Astrocyte of the cerebellum (primary cell): ENCODE data around the gene SPSB4.
"Not testable (repeated sequence)": the region's sequence is repeated elsewhere in the genome, so short reads cannot be mapped to it uniquely, and the experiment has no call there.

ENCODE experiments used
- DNase-seq: peaks from one replicate; pipeline ENCODE4 v3.0.0-alpha.2; 2011; ENCODE audit warnings: low read depth
- H3K4me3 ChIP-seq: 2 replicates; pipeline ENCODE4 v1.5.1; 2011; ENCODE audit warnings: mild to moderate bottlenecking, low read depth, low read length, moderate library complexity
- in situ Hi-C: cut with HindIII; loops from 2 replicates; pipeline ENCODE4 v1.10.0; 2017; ENCODE audit warnings: low sequenced_read_pairs
- TF ChIP-seq, protein P1 (sequence below): IDR thresholded peaks from 2 replicates; pipeline ENCODE4 v1.5.1; 2012; ENCODE audit warnings: low read length, low read depth, moderate library complexity, mild to moderate bottlenecking; ENCODE audit errors: missing control alignments

The SPSB4 gene

DNA sequence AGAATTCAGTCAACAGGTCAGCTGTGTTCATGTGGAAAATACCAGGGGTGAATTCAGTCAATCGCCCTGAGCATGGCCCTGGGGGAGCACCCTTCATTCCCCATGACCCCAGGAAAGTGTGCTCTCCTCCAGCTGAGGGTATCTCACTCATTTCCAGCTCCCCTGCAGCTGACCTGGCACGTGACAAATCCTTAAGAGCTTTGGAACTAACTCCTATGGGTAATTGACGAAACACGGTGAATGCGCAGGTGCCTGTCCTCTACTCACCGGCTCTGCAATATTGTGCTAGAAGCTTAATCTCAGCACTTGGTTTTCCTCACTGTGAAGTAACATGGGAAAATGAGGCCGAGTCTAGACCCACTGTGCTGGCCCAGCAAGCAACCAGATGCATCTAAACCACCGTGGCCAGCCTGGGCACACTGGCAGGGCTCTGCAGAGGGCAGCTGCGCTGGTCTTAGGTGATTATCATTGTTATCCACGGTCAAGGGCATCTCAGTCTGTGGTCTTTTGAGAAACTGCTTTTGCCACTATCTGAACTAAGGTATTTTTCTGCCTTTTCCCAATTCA is 63.1 kb downstream of the SPSB4 start:
- DNase-seq: no peak
- TF ChIP-seq, protein P1, sequence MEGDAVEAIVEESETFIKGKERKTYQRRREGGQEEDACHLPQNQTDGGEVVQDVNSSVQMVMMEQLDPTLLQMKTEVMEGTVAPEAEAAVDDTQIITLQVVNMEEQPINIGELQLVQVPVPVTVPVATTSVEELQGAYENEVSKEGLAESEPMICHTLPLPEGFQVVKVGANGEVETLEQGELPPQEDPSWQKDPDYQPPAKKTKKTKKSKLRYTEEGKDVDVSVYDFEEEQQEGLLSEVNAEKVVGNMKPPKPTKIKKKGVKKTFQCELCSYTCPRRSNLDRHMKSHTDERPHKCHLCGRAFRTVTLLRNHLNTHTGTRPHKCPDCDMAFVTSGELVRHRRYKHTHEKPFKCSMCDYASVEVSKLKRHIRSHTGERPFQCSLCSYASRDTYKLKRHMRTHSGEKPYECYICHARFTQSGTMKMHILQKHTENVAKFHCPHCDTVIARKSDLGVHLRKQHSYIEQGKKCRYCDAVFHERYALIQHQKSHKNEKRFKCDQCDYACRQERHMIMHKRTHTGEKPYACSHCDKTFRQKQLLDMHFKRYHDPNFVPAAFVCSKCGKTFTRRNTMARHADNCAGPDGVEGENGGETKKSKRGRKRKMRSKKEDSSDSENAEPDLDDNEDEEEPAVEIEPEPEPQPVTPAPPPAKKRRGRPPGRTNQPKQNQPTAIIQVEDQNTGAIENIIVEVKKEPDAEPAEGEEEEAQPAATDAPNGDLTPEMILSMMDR: no peak
- in situ Hi-C loops: no loop called here
- H3K4me3 ChIP-seq: no peak overlapping the region

DNA sequence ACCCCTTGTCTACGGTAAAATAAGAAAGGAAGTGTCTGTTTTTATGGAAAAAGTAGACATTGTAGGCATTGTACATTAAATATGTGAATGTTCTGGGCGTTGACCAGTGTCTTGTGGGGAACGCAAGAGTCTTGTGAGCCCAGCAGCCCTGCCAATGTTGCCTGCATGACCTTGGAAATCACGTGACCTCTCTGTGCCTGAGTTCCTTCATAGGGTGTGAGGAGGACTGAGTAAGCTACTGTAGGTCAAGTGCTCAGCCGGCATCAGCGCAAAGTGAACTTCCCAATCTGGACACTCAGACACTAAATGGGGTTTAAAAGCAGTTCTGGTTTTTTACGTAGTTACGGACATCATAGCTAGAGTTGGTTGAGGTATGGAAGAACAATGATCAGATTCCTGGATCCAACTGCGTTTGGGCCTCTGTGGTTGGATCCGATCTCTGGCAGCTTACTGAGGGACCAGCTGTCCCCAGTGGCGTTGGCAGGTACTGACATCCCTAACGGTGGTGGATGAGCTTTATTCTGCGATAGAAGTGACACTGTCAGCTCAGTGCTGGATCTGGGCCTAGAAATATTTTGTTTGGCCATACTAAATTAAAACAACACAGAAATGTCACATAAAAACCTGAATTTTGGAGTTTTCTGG is 63.8 kb downstream of the SPSB4 start:
- in situ Hi-C loops: no loop called here
- TF ChIP-seq, protein P1: peak; percentile 44
- no peak for DNase-seq
- H3K4me3 ChIP-seq: no peak overlapping the region

DNA sequence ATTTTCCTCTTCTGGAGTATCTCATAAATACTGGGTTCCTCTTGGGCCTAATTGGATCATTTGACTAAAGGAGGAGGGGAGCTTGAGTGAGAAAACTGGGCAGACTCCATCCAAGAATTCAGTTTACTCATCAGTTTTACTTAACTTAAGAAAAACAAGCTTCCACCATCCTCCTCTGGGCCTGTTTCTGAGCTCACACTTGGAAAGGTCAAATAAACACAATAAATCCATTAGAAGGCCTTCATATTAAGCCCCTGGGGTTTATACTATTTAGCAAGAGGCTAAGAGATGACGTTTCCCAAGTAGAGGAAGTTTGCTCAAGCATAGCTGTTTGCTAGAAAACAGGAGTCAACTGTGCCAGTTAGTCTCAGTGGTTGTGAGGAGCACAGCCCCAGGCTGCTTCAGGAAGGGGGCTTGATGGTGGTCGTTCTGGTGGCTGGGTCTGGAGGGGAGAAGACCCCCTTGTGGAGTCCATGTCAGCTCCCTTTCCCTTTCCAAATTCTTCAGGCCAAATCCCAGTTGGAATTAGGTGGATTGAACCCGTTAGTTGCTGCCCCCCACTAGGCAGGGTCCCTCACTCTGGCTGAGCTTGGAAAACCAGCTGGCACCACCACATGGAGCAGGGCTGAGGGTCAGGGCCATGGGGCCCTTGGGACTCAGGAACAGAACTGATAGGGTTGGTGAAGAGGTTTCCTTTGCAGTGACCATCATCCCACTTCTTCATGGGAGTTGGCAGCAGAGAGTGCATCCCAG is 64.8 kb downstream of the SPSB4 start:
- TF ChIP-seq, protein P1: no peak
- DNase-seq: no peak

DNA sequence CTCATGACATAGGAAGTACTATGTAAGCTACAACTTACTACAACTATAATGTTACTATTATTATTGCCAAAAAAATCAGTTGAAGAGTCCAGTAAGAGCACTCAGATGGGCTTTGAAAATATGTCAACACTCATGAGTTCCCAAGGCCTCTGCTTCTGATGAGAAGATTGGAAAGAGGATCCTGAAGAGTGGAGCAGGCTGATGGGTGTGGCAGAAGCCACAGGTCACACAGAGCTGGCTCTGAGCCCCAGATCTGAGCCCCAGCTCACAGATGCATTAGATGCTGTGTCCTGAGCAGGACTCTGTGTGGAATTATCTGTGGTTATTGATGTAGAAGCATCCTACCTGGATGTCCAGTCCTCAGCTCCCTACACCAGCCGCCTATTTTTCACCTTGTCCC is 65.6 kb downstream of the SPSB4 start:
- TF ChIP-seq, protein P1: no peak
- DNase-seq: no peak
- in situ Hi-C loops: no loop called here
- H3K4me3 ChIP-seq: no peak overlapping the region

More for the DNA sequence above, 64.8 kb downstream of the SPSB4 start:
- H3K4me3 ChIP-seq: no peak overlapping the region
- in situ Hi-C loops: no loop called here

DNA sequence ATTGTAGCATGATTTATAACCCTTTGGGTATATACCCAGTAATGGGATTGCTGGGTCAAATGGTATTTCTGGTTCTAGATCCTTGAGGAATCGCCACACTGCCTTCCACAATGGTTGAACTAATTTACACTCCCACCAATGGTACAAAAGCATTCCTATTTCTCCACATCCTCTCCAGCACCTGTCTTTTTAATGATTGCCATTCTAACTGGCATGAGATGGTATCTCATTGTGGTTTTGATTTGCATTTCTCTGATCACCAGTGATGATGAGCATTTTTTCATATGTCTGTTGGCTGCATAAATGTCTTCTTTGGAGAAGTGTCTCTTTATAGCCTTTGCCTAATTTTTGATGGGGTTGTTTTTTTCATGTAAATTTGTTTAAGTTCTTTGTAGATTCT is 66.8 kb downstream of the SPSB4 start:
- DNase-seq, H3K4me3 ChIP-seq, in situ Hi-C loops: not testable (repeated sequence)

DNA sequence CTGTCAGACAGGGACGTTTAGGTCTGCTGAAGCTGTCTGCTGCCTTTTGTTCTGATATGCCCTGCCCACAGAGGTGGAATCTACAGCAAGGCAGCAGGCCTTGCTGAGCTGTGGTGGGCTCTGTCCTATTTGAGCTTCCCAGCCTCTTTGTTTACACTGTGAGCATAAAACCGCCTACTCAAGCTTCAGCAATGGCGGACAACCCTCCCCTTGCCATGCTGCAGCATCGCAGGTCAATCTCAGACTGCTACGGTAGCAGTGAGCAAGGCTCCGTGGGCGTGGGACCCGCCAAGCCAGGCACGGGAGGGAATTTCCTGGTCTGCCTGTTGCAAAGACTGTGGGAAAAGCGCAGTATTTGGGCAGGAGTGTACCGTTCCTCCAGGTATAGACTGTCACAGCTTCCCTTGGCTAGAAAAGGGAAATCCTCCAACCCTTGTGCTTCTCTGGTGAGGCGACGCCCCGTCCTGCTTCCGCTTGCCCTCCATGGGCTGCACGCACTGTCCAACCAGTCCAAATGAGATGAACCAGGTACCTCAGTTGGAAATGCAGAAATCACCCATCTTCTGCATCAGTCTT is 71.4 kb downstream of the SPSB4 start:
- no peak for DNase-seq
- H3K4me3 ChIP-seq: no peak overlapping the region
- TF ChIP-seq, protein P1: no peak
- in situ Hi-C loops: no loop called here
